ENCODE data around the gene ANKRD6. TPM values are rescaled to one million over a fixed set of nuclear protein-coding genes. Genes with fewer than 3 reads are reported as not detected.

The ANKRD6 gene
- polyA plus RNA-seq, 1 of the 3 experiments (the other 2 are of a cell fraction) = 2.6 TPM

DNA sequence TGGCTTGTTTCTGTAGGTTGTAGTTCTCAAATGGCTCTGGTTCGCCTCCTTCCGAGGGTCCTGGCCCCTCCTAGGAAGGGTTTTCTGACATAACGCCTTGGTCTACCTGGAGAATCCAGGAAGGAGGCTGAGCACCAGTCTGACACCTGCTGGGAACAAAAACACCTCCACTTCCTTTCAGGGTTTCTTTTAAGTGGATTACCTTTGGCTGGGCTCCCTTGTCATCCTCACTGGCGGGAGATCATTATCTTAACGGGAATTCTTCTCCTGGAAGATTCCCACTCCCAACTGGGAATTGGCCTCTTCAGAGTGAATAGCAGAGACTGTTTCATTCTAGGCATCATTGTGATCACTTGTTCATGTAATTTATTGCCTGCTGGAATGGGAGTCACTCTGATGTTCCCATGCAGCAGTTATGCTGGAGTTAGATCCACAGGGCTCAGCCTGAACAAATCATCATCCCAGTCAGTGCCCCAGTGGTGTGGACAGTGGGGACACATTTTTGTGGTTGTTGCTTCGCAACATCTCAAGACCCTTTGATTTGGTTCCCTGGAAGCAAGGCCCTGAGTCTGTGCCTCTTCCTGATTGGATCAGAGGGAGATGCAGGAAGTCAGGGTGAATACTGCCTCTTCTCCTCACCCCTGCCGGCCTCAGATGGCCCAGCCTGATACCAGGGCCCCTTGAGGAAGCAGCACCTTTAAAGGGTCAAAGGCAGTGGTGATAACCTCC, 156.5 kb downstream of the ANKRD6 start:
- H3K36me3 ChIP-seq (replicated peaks in 1 of 2; ENCODE audit: control insufficient read depth in 1 of 2, insufficient read depth in 2 of 2, low read length in 1 of 2) = no peaks in the 10 kb centered on the region
- H3F3A ChIP-seq (replicated peaks; ENCODE audit: insufficient read depth) = no peaks in the 10 kb centered on the region
- no peak overlapping the region for H3K4me2 ChIP-seq
- no peak overlapping the region for H2AFZ ChIP-seq (ENCODE audit: low read depth)
- WGBS (ENCODE audit: low lambda C conversion rate) = 85% methylated on average over 4 of the region's 7 CpGs
- no peaks in the 10 kb centered on the region for H3K79me2 ChIP-seq (ENCODE audit: insufficient read depth)
- H3K4me3 ChIP-seq (ENCODE audit: low read depth in 2 of 2, low read length in 1 of 2) = no peak overlapping the region
- H3K27ac ChIP-seq (ENCODE audit: low read depth in 2 of 2, low read length in 1 of 2) = no peak overlapping the region
- H3K9me2 ChIP-seq = no peaks in the 10 kb centered on the region
- no peaks in the 10 kb centered on the region for H3K27me3 ChIP-seq (ENCODE audit: insufficient read depth)
- H3K4me1 ChIP-seq (ENCODE audit: control insufficient read depth in 1 of 2, insufficient read depth in 2 of 2, low read depth in 1 of 2, low read length in 1 of 2) = no peaks in the 10 kb centered on the region
- no peaks in the 10 kb centered on the region for H3K9me3 ChIP-seq
- no peak overlapping the region for H3K9ac ChIP-seq
- TF ChIP-seq, protein P1, sequence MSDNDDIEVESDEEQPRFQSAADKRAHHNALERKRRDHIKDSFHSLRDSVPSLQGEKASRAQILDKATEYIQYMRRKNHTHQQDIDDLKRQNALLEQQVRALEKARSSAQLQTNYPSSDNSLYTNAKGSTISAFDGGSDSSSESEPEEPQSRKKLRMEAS (IDR thresholded peaks at IDR 0.05; ENCODE audit: low read depth) = no peak
- TF ChIP-seq TAF1 (IDR thresholded peaks at IDR 0.05; ENCODE audit: borderline replicate concordance, low read depth, low read length) = no peak
- CTCF ChIA-PET = interaction anchor here (2.0 kb wide), 1 partner anchor 222 kb away, joined by 5 read pairs; no protein-coding TSS in a partner anchor
- DNase-seq = no peak
- POLR2A ChIA-PET = no interaction called here
- no peaks in the 10 kb centered on the region for H4K20me1 ChIP-seq (ENCODE audit: insufficient read depth)

DNA sequence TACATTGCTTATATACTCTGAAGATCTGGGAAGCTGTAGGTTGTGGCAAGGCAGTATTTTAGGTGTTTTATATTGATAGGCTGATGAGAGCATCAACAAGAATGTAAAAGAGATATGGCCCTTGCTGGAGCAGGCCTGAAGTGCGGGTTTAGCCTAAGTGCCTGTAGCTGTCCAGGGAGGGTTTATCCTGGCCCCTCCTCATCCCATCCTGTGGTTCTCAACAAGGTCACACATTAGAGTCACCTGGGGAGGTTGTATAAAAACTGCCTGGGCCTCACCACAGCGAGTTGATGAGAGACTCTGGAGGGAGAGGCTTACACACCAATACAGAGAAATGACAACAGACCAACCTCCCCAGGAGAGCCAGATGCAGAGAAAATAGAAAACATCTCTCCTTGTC, 157.2 kb downstream of the ANKRD6 start:
- no peaks in the 10 kb centered on the region for H3K9me3 ChIP-seq
- no peaks in the 10 kb centered on the region for H3K4me1 ChIP-seq (ENCODE audit: control insufficient read depth in 1 of 2, insufficient read depth in 2 of 2, low read depth in 1 of 2, low read length in 1 of 2)
- POLR2A ChIA-PET = no interaction called here
- no peaks in the 10 kb centered on the region for H3K79me2 ChIP-seq (ENCODE audit: insufficient read depth)
- H2AFZ ChIP-seq (ENCODE audit: low read depth) = no peak overlapping the region
- no peak for DNase-seq
- no peak overlapping the region for H3K4me2 ChIP-seq
- no peak overlapping the region for H3K9ac ChIP-seq
- TF ChIP-seq, protein P2, sequence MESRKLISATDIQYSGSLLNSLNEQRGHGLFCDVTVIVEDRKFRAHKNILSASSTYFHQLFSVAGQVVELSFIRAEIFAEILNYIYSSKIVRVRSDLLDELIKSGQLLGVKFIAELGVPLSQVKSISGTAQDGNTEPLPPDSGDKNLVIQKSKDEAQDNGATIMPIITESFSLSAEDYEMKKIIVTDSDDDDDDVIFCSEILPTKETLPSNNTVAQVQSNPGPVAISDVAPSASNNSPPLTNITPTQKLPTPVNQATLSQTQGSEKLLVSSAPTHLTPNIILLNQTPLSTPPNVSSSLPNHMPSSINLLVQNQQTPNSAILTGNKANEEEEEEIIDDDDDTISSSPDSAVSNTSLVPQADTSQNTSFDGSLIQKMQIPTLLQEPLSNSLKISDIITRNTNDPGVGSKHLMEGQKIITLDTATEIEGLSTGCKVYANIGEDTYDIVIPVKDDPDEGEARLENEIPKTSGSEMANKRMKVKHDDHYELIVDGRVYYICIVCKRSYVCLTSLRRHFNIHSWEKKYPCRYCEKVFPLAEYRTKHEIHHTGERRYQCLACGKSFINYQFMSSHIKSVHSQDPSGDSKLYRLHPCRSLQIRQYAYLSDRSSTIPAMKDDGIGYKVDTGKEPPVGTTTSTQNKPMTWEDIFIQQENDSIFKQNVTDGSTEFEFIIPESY (IDR thresholded peaks at IDR 0.05; ENCODE audit: borderline replicate concordance, low read depth) = no peak
- no peak for TF ChIP-seq FOXM1 (IDR thresholded peaks at IDR 0.05; ENCODE audit: low read depth)
- CTCF ChIA-PET = interaction anchor here (0.8 to 2.0 kb wide), 2 partner anchors 175 to 223 kb away, joined by 4 to 5 read pairs; no protein-coding TSS in a partner anchor
- no peak overlapping the region for H3K27ac ChIP-seq (ENCODE audit: low read depth in 2 of 2, low read length in 1 of 2)
- no peaks in the 10 kb centered on the region for H3K27me3 ChIP-seq (ENCODE audit: insufficient read depth)
- H3F3A ChIP-seq (replicated peaks; ENCODE audit: insufficient read depth) = no peaks in the 10 kb centered on the region
- no peaks in the 10 kb centered on the region for H3K9me2 ChIP-seq
- H3K4me3 ChIP-seq (ENCODE audit: low read depth in 2 of 2, low read length in 1 of 2) = no peak overlapping the region
- WGBS (ENCODE audit: low lambda C conversion rate) = 36% methylated on average over 2 of the region's 2 CpGs
- no peaks in the 10 kb centered on the region for H4K20me1 ChIP-seq (ENCODE audit: insufficient read depth)
- H3K36me3 ChIP-seq (replicated peaks in 1 of 2; ENCODE audit: control insufficient read depth in 1 of 2, insufficient read depth in 2 of 2, low read length in 1 of 2) = no peaks in the 10 kb centered on the region

DNA sequence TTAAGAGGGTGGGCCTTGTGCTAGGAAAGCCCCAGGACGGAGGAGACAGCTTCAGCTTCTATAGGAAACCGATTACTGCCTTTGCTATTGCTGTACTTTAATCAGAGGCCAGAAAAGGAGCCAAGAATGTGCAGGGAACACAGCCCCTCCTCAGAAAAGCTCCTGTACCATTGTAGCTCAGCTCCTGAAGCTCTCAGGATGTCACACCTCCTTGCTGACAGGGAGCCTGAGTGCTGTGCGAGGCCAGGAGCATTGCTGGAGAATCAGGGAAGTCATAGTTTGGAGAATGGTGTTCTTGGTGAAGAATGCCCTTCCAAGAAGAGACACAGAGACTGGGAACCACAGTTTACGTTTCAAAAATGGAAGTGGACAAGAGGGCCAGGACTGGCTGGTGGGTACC, 158.8 kb downstream of the ANKRD6 start:
- Histone ChIP-seq H3K4me1 (ENCODE audit: control insufficient read depth in 1 of 2, insufficient read depth in 2 of 2, low read depth in 1 of 2, low read length in 1 of 2) (no peaks in the 10 kb centered on the region), H3K27ac (ENCODE audit: low read depth in 2 of 2, low read length in 1 of 2) (no peak overlapping the region), H3K9me2 (no peaks in the 10 kb centered on the region), H3K9ac (no peak overlapping the region), H4K20me1 (ENCODE audit: insufficient read depth) (no peaks in the 10 kb centered on the region), H3F3A (replicated peaks; ENCODE audit: insufficient read depth) (no peaks in the 10 kb centered on the region), H3K4me3 (ENCODE audit: low read depth in 2 of 2, low read length in 1 of 2) (no peak overlapping the region), H3K9me3 (no peaks in the 10 kb centered on the region), H3K79me2 (ENCODE audit: insufficient read depth) (no peaks in the 10 kb centered on the region), H2AFZ (ENCODE audit: low read depth) (no peak overlapping the region), H3K27me3 (ENCODE audit: insufficient read depth) (no peaks in the 10 kb centered on the region), H3K36me3 (replicated peaks in 1 of 2; ENCODE audit: control insufficient read depth in 1 of 2, insufficient read depth in 2 of 2, low read length in 1 of 2) (no peaks in the 10 kb centered on the region), H3K4me2 (no peak overlapping the region)
- DNase-seq = no peak
- ChIA-PET CTCF (interaction anchor here (1.0 kb wide), 1 partner anchor 163 kb away, joined by 3 read pairs; no protein-coding TSS in a partner anchor), POLR2A (no interaction called here)
- 56% methylated on average over 4 of the region's 4 CpGs for WGBS (ENCODE audit: low lambda C conversion rate)
- TF ChIP-seq, protein P3, sequence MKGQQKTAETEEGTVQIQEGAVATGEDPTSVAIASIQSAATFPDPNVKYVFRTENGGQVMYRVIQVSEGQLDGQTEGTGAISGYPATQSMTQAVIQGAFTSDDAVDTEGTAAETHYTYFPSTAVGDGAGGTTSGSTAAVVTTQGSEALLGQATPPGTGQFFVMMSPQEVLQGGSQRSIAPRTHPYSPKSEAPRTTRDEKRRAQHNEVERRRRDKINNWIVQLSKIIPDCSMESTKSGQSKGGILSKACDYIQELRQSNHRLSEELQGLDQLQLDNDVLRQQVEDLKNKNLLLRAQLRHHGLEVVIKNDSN (IDR thresholded peaks at IDR 0.05; ENCODE audit: borderline replicate concordance, low read depth) = no peak
- TF ChIP-seq RAD21 (IDR thresholded peaks at IDR 0.05; ENCODE audit: low read length) (no peak), CHD2 (IDR thresholded peaks at IDR 0.05; ENCODE audit: low read length, partially characterized antibody) (no peak), FOXM1 (IDR thresholded peaks at IDR 0.05; ENCODE audit: low read depth) (no peak), MEF2A (IDR thresholded peaks at IDR 0.05; ENCODE audit: borderline replicate concordance, low read depth) (no peak), YY1 (IDR thresholded peaks at IDR 0.05; ENCODE audit: low read depth) (no peak), RFX5 (IDR thresholded peaks at IDR 0.05; ENCODE audit: low read length) (no peak), TAF1 (IDR thresholded peaks at IDR 0.05; ENCODE audit: borderline replicate concordance, low read depth, low read length) (no peak), JUND (IDR thresholded peaks at IDR 0.05) (no peak), NRF1 (IDR thresholded peaks at IDR 0.05; ENCODE audit: low read depth, low read length) (no peak), SMC3 (IDR thresholded peaks at IDR 0.05; ENCODE audit: low read depth, low read length) (no peak), SIN3A (IDR thresholded peaks at IDR 0.05; ENCODE audit: borderline replicate concordance, low read depth, low read length) (no peak)
- TF ChIP-seq, protein P4, sequence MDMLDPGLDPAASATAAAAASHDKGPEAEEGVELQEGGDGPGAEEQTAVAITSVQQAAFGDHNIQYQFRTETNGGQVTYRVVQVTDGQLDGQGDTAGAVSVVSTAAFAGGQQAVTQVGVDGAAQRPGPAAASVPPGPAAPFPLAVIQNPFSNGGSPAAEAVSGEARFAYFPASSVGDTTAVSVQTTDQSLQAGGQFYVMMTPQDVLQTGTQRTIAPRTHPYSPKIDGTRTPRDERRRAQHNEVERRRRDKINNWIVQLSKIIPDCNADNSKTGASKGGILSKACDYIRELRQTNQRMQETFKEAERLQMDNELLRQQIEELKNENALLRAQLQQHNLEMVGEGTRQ (IDR thresholded peaks at IDR 0.05; ENCODE audit: borderline replicate concordance, low read depth, low read length) = no peak
- TF ChIP-seq, protein P5, sequence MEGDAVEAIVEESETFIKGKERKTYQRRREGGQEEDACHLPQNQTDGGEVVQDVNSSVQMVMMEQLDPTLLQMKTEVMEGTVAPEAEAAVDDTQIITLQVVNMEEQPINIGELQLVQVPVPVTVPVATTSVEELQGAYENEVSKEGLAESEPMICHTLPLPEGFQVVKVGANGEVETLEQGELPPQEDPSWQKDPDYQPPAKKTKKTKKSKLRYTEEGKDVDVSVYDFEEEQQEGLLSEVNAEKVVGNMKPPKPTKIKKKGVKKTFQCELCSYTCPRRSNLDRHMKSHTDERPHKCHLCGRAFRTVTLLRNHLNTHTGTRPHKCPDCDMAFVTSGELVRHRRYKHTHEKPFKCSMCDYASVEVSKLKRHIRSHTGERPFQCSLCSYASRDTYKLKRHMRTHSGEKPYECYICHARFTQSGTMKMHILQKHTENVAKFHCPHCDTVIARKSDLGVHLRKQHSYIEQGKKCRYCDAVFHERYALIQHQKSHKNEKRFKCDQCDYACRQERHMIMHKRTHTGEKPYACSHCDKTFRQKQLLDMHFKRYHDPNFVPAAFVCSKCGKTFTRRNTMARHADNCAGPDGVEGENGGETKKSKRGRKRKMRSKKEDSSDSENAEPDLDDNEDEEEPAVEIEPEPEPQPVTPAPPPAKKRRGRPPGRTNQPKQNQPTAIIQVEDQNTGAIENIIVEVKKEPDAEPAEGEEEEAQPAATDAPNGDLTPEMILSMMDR (IDR thresholded peaks at IDR 0.05) = no peak
